IPS-18a (cell line): ENCODE data around the gene MYO1G.

Experiments used
- H3K27ac ChIP-seq: one replicate; pipeline ENCODE4 v1.5.1; 2013; ENCODE audit warnings: low read length
- H3K27me3 ChIP-seq: one replicate; pipeline ENCODE4 v1.6.1; 2013; ENCODE audit warnings: mild to moderate bottlenecking, low read length; ENCODE audit not compliant: control insufficient read depth, insufficient read depth
- H3K36me3 ChIP-seq: one replicate; pipeline ENCODE4 v1.6.1; 2013; ENCODE audit warnings: low read depth, low read length; ENCODE audit not compliant: control insufficient read depth
- H3K4me1 ChIP-seq: one replicate; pipeline ENCODE4 v1.6.1; 2013; ENCODE audit warnings: low read depth, low read length; ENCODE audit not compliant: control insufficient read depth
- H3K4me3 ChIP-seq: one replicate; pipeline ENCODE4 v1.5.1; 2013; ENCODE audit warnings: low read length
- H3K9ac ChIP-seq: one replicate; pipeline ENCODE4 v1.6.1; 2013; ENCODE audit warnings: mild to moderate bottlenecking, low read length, moderate library complexity
- H3K9me3 ChIP-seq: one replicate; pipeline ENCODE4 v1.6.1; 2013; ENCODE audit warnings: low read depth, low read length; ENCODE audit not compliant: control insufficient read depth

Gene MYO1G

GRCh38 chr7:44969049-44969700 is 9.6 kb downstream of the MYO1G start:
- Histone ChIP-seq H3K27ac (no peak overlapping the region), H3K27me3 (no peaks in the 10 kb centered on the region), H3K9me3 (no peaks in the 10 kb centered on the region), H3K4me1 (no peaks in the 10 kb centered on the region), H3K36me3 (no peaks in the 10 kb centered on the region), H3K4me3 (no peak overlapping the region), H3K9ac (no peak overlapping the region)

- Histone ChIP-seq H3K4me3 (no peak overlapping the region), H3K9me3 (no peaks in the 10 kb centered on the region), H3K9ac (no peak overlapping the region), H3K4me1 (no peaks in the 10 kb centered on the region), H3K27me3 (no peaks in the 10 kb centered on the region), H3K36me3 (no peaks in the 10 kb centered on the region), H3K27ac (no peak overlapping the region)
Observed at GRCh38 chr7:44967571-44968446, 11.0 kb downstream of the MYO1G start.

DNA sequence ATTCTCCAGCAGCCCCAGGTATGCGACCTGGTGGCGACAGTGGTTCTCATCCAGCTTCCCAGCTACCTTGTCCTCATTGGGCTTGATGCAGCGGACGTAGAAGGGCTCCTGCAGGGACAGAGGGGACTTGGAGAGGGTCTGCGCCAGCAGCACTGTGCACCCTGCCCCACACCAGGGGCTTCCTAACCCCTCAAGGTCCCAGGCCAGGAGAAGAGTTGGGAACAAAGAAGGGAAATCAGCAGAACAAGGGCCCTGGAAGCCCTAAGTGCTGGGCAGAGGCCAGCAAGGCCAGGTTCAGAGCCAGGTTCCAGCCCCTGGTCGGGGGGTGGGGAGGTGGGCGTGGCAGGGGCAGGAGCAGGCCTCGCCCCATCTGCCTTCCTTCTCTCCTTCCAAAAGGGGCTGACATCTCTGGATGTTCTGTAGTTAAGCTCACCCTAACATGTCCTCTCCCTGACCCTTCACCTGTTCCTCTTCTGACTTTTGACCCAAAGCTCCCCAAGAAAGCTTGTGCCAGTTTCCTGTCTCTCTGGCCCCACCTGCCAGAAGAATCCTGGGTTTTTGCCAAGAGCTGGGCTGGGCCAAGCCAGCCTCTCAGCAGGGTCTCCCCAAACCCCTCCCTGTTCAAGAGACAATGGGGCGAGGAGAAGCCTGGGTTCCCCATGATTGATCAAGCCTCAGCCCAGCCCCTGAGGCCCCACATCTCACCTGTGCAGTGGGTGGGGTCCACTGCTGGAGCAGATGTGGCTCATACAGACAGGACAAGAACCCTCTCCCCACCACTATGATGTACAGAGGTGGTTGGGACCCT is 11.9 kb downstream of the MYO1G start:
- Histone ChIP-seq H3K27ac (no peak overlapping the region), H3K36me3 (no peaks in the 10 kb centered on the region), H3K9me3 (no peaks in the 10 kb centered on the region), H3K9ac (no peak overlapping the region), H3K27me3 (no peaks in the 10 kb centered on the region), H3K4me3 (no peak overlapping the region), H3K4me1 (no peaks in the 10 kb centered on the region)

DNA sequence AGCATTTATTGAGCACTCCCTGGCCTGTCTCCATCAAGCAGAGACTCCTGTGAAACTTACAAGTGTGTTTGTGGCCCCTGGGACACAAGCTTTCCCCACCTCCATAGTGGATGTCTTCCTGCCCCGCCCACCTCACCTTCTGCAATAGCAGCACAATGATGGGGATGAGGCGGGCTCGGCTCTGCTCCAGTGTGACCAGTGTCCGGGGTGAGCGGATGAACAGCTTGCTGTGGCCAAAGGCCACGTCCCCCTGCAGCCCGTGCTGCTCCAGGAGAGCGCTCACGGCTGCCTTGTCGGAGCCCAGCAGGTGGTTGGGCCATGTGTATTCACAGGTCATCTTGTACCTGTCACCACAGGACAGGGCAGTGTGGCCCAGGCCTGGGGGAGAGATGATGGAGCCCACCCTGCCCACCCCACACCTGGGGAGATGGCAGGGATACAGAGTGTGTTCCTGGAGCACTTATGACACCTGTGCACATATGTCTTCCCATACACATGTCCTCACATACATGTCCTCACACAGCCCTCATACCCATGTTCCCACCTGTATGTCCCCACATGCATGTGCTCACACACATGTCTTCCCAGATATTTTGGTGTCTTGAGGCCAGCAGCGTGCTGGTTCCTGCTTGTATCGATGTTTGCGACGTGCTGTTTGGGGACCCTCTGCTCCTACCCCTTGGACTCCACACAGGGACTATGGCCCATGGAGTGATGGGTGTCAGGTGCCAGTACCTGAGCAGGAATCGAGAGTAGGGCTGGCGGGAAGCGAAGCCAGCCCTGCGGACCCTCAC is 12.7 kb downstream of the MYO1G start:
- H3K4me3 ChIP-seq, result no peak overlapping the region
- no peaks in the 10 kb centered on the region for H3K36me3 ChIP-seq

DNA sequence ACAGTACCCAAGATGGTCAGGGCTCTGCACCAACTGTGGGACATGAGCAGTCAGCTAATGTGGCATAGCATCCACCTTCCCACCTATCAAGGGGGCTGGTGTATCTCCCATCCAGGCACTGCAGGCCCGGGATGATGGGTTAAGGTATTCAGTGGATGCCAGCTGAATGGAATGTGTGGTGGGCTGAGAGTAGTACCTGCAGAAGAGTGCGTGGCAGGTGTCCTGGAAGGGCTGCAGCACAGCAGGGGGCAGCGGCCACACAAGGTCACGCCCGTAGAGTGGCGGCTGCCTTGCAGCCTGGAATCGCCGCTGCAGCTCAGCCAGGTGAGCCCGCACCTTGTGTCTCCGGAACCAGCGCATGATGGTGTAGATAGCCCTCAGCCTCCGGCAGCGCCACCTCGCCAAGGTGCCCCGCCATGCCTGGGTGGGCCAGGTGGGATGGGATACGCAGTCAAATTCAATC is 13.3 kb downstream of the MYO1G start:
- Histone ChIP-seq H3K27me3 (no peaks in the 10 kb centered on the region), H3K27ac (no peak overlapping the region), H3K9ac (no peak overlapping the region), H3K9me3 (no peaks in the 10 kb centered on the region), H3K4me1 (no peaks in the 10 kb centered on the region), H3K4me3 (no peak overlapping the region), H3K36me3 (no peaks in the 10 kb centered on the region)

More for the DNA sequence above, 12.7 kb downstream of the MYO1G start:
- no peak overlapping the region for H3K9ac ChIP-seq
- H3K27me3 ChIP-seq, result no peaks in the 10 kb centered on the region
- no peaks in the 10 kb centered on the region for H3K9me3 ChIP-seq
- no peak overlapping the region for H3K27ac ChIP-seq
- no peaks in the 10 kb centered on the region for H3K4me1 ChIP-seq

DNA sequence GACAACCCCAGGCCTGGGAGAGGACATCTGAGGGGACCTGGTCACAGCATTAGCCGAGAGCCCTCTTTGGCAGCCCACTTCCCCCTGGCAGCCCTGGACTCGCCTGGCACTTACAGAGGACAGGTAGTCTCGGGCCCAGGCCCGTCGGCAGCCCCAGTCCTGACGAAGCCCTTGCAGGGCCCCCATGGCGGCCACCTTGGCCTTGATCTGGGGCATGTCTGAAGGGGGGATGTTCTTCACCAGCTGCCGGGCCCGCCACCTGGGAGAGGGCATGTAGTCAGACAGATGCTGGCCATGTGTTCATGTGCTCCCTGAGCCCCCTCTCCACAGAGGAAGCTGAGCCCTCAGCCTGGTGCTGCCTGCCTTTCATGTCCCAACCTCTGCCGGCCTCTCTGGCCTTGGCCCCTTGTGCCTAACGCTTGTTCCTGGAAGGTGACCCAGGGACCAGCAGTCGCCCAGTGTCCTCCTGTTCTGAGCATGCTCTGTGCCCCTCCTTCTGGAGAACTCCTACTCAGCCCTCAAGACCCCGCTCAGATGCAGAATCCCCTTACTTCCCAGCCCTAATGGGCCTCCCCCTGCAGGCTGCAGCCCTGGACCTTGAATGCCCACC is 13.9 kb downstream of the MYO1G start:
- Histone ChIP-seq H3K27me3 (no peaks in the 10 kb centered on the region), H3K27ac (no peak overlapping the region), H3K4me1 (no peaks in the 10 kb centered on the region), H3K9ac (no peak overlapping the region), H3K36me3 (no peaks in the 10 kb centered on the region), H3K9me3 (no peaks in the 10 kb centered on the region), H3K4me3 (no peak overlapping the region)

- Histone ChIP-seq H3K4me3 (no peak overlapping the region), H3K27ac (no peak overlapping the region), H3K27me3 (no peaks in the 10 kb centered on the region), H3K9me3 (no peaks in the 10 kb centered on the region), H3K9ac (no peak overlapping the region), H3K4me1 (no peaks in the 10 kb centered on the region), H3K36me3 (no peaks in the 10 kb centered on the region)
Observed at GRCh38 chr7:44964384-44964830, 14.4 kb downstream of the MYO1G start.

GRCh38 chr7:44963364-44964290 is 15.2 kb downstream of the MYO1G start:
- H3K9me3 ChIP-seq, result no peaks in the 10 kb centered on the region
- no peaks in the 10 kb centered on the region for H3K36me3 ChIP-seq
- no peak overlapping the region for H3K4me3 ChIP-seq
- no peak overlapping the region for H3K27ac ChIP-seq
- H3K9ac ChIP-seq, result no peak overlapping the region
- no peaks in the 10 kb centered on the region for H3K4me1 ChIP-seq
- H3K27me3 ChIP-seq, result no peaks in the 10 kb centered on the region

DNA sequence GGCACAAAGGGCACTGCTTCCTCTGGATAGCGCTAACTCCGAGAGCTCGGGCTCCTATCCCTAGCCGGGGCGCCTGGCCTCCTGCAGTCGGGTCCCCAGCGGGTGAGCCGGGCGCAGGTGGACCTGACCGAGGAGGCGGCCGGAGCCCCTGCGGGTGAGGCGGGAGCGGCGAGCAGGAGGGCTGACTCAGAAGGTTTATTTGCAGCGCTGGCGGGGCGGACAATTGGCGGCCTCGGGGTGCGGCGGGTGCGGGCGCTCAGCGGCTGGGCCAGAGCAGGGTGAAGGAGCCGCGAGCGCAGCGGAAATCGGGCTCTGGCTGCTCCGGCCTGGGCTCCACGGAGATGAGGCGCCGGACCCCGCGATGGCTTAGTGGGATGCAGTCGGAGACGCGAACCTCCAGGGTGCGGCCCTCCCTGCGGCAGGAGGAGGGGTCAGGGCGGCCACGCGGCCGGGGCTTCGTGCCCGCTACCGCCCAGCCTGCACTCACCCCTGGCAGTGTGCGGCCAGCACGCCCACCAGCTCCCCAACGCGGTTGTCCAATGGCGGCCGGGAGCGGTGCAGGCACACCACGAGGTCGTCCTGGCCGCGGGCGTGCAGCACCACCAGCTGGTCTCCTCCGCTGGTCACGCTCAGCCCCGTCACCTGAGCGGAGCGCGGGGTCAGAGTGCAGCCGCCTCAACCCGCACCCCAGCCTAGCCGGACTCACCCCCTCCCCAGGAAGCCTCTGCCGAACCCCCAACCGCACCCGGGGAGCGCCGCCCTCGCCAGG is 16.1 kb downstream of the MYO1G start:
- H3K4me1 ChIP-seq, result no peaks in the 10 kb centered on the region
- no peak overlapping the region for H3K9ac ChIP-seq
- H3K27me3 ChIP-seq, result no peaks in the 10 kb centered on the region
- no peaks in the 10 kb centered on the region for H3K9me3 ChIP-seq
- no peak overlapping the region for H3K27ac ChIP-seq
- H3K4me3 ChIP-seq, result no peak overlapping the region
- no peaks in the 10 kb centered on the region for H3K36me3 ChIP-seq
